Head of caudate nucleus (tissue), 42 donors: Measurements from ENCODE around the gene F5.
"Not testable (repeated sequence)": the region's sequence is repeated elsewhere in the genome, so short reads cannot be mapped to it uniquely, and the experiment has no call there.

ENCODE experiments used
- DNase-seq, 42 donors: peaks; one replicate each; pipeline versions ENCODE4 v3.0.0 to v3.0.0-alpha.2; 2020 to 2021; ENCODE audit warnings: mixed read lengths in 7 of 42
- intact Hi-C: fragments of 100-400 bp; cut with DNase I; formaldehyde crosslinking; loops from one replicate; pipeline ENCODE4 v1.15.0; 2022

Gene F5

DNA sequence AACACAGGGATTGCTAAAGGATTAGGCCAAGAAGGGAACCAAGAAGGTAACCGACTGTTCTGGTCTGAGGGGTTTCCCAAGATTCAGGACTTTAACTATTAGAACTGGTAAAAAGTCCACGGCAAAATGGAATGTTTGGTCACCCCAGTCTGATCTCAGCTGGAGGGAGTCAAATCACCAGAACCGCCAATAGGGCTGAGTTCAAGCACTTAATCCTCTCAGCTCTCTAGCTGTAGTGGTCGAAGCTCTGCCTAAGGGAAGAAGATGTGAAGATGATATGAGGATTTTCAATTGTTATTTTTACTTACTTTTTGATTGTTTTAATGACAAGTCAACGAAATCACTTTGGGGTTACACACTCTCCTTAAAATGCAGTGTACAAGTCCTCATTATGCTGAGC lies 29.1 kb downstream of the F5 start:
- DNase-seq = no peak
- intact Hi-C loops = no loop called here

DNA sequence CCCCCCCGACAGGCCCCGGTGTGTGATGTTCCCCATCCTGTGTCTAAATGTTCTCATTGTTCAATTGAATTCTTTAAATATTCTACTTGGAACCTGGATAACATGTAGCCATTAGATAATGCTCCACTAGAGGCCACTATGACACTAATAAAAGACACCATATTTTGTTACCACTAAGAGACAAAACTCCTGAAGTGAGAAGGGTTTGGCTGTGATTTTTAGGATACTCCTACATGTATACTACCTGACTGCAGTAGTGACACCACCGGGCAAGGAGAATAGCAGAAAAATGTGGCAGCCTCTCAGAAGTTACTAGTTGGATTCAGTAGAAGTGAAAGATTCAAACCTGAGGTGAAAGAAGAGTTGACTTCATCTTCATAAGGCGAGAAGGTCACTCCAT lies 36.0 kb downstream of the F5 start:
- intact Hi-C loops = no loop called here
- peak in 1 of 42 donors; percentile 4 for DNase-seq

DNA sequence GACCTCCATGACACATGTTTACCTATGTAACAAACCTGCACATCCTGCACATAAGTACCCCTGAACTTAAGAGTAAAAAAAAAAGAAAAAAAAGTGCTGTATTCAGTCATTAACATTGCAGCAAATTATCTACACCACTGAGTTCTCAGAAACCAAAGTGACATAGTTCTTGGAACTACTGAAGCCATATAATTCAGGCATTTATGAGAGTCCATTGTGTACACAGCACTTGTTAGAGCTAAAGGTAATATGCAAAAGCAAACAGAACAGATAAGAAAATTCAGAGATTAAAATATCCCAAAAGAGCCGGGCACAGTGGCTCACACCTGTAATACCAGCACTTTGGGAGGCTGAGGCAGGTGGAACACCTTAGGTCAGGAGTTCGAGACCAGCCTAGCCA lies 38.0 kb downstream of the F5 start:
- no peak for DNase-seq
- intact Hi-C loops = loop anchor here (5.0 kb wide), 1 partner anchor 81 kb away; no protein-coding TSS in a partner anchor

DNA sequence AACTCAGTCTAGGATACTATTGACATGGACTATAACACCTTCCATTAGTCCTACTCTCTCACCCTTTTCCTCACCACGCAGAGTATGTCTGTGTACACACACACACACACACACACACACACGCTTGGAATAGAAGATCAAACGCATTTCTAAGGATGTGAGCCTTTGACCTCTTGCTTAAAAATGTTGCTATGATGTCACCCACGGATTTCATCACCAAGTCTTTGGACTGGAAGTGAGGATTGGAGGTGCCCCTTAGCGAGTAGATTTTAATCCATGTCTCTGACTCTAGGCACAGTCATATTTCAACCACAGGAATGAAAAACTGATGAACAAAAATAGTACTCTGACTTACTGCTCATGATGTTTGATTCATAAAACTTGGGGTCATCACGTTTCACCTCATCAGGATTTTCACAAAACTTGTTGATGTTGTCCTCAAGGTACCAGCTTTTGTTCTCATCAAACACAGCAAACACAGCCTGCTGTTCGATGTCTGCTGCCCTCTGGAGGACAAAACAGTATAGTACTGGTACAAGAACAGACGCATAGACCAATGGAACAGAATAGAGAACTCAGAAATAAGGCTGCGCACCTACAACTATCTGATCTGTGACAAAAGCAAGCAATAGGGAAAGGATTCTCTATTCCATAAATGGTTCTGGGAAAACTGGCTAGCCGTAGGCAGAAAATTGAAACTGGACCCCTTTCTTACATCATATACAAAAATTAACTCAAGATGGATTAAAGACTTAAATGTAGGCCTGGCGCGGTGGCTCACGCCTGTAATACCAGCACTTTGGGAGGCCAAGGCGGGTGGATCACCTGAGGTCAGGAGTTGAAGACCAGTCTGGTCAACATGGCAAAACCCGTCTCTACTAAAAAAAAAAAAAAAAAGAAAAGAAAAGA lies 39.9 kb downstream of the F5 start:
- DNase-seq = peak; percentile 18 to 87 (median 62)
- intact Hi-C loops = loop anchor here (5.0 kb wide), 1 partner anchor 79 kb away; no protein-coding TSS in a partner anchor

DNA sequence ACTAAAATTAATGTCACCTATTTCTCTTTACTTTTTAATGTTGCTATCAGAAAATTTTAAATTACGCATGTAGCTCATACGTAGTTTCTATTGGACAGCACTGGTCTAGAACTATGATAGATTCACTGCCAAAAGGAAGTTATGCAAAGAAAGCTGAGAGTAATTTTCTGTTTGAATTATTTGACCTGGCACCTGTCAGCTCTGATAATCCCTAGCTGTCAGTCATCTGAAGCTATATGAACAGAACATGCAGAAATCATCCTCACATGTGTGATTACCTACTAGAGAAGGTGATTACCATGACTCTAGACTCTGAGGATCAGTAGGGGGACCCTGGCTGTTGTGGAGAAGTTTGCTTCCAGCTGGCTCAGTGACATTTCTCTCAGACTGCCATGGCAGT lies 40.8 kb downstream of the F5 start:
- no peak for DNase-seq
- intact Hi-C loops = loop anchor here (5.0 kb wide), 1 partner anchor 78 kb away; no protein-coding TSS in a partner anchor

DNA sequence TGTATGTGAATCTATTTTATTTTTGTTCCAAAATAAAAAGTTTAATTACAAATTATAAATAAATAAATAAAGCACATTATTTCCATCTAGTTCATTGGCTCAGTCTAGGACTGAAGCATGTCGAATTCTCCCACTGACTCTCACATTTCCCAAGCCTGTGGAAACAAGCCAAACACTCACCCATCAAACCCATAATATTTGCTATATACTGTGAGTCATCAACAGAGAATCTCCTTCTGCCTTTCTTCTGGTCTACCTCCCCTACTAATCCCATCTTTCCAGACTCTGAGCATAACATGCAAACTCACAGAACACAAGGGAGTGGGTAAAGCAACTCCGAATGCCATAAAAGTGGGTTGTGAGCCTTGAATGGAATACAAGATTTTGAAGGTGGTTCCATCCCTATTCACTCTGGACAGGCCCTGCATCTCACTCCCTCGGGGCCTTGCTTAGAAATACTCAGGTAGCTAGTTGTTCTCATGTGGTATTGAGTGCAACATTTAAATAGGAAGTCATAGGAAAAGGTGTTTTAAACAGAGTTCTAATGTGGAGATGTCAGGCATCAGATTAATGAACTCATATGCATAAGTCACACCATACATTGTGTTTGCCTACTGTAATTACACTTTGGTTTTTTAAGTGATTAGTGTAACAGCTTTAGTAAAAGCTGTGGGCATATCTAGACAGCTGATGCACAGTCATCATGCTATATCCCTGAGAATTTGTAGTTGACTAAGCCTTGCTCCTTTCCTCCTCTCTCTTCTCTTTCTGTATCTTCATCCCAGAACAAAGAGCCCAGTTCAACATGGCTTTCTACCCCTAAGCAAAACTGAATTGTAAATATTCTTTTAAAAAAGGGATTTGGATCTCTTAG lies 47.0 kb downstream of the F5 start:
- DNase-seq = no peak
- intact Hi-C loops = no loop called here

DNA sequence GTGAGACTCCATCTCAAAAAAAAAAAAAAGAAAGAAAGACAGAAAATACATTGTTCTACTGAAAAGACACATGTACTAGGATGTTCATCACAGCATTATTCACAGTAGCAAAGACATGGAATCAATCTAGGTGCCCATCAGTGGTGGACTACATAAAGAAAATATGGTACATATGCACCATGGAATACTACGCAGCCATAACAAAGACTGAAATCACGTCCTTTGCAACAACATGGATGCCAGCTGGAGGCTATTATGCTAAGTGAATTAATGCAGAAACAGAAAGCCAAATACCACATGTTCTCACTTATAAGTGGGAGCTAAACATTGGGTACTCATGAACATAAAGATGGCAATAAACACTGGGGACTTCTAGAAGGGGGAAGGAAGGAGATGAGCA lies 51.6 kb downstream of the F5 start:
- no peak for DNase-seq
- intact Hi-C loops = no loop called here

DNA sequence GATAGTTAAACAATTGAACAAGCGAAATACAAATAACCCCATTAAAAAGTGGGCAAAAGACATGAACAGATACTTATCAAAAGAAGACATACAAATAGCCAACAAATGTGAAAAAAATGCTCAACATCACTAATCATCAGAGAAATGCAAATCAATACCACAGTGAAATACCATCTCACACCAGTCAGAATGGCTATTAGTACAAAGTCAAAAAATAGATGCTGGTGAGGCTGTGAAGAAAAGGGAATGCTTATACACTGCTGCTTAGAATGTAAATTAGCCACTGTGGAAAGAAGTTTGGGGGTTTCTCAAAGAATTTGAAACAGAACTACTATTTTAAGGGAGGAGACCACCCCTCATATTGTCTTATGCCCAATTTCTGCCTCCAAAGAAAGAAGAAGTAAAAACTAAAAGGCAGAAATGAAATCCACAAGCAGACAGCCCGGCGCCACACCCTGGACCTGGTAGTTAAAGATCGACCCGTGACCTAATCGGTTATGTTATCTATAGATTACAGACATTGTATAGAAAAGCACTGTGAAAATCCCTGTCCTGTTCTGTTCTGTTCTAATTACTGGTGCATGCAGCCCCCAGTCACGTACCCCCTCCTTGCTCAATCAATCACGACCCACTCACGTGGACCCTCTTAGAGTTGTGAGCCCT lies 52.6 kb downstream of the F5 start:
- intact Hi-C loops, DNase-seq: not testable (repeated sequence)

DNA sequence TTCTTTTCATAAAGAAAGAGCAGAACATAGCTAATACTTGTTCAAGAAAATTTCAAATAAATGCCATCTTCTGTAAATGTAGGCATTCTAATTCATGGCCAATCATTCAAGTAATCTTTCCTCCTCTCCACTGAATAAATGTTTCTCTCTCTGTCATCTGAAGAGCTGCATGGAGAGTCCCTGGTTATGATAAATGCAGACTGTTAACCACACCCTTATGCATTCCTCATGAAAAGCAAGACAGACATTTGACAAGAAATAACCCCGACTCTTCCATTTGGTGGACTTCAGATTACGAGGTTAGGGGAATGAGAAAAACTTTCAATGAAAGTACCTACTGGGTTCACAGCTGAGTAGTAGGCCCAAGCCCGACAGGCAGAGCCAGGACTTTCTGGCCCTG lies 55.8 kb downstream of the F5 start:
- DNase-seq = no peak
- intact Hi-C loops = no loop called here

DNA sequence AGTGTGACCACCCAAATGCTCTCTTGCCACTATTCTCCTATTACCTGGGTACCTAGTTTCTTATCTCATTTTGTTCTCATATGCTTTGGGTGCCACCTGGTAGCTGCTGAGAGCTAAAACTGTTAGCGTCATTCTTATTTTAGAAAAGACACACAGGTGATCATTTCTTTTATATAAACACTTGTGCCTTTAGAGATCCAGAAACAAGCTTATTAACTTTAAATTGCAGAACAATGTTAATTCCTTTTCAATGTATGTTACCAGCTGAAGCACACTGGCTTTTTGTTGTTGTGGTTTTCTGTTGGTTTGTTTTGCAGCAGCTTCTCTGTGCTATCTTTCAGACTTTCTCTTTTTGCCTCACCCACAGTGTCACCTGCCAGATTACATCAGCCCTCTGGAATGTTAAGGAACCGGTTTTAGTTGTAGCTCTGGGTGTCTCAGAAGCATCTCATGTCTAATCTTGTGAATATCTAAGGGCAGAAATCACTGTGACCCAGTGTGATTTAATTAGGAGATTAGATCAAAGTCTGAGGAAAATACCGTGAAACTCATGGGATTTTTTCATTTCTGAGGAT lies 57.1 kb downstream of the F5 start:
- intact Hi-C loops = no loop called here

DNA sequence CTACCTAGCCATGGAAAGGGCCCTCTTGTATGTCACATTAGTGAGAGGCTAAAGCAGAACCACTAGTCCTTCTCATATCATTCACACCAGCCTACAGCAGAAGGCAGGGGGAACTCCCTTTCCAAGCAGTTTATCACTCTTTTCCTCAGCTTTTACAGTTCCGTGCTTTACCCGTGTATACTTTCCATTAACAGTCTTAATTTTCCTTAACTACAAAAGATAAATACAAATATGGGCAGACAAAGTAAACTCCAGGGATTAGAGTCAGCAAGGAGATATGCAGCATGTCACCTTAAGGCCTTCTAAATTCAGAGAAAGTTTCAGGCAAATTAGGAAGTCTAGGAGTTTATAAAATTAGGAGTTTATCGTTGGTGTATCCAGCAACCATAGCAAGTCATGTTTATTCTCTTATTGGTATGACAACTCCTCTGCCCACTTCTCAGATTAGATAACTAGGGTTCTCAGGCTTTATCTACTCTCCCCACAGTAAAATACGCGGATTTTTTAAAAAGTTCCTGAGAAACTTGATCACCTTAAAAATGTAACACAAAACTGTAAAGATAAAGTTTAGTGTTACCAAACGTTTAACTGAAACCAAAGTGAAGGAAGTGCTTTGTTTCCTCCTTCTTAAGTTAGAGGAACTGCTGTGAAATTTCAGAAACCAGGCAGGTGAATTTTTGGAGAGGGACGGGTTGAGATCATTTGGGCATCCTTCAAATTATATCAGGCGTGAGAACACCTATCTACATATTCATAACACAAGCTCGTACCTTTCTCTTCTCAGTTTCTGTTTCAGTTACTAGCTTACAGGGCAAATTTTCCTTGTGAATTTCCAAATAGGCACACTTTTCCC lies 57.8 kb downstream of the F5 start:
- intact Hi-C loops = no loop called here
- no peak for DNase-seq

More for the DNA sequence above, 57.1 kb downstream of the F5 start:
- no peak for DNase-seq

DNA sequence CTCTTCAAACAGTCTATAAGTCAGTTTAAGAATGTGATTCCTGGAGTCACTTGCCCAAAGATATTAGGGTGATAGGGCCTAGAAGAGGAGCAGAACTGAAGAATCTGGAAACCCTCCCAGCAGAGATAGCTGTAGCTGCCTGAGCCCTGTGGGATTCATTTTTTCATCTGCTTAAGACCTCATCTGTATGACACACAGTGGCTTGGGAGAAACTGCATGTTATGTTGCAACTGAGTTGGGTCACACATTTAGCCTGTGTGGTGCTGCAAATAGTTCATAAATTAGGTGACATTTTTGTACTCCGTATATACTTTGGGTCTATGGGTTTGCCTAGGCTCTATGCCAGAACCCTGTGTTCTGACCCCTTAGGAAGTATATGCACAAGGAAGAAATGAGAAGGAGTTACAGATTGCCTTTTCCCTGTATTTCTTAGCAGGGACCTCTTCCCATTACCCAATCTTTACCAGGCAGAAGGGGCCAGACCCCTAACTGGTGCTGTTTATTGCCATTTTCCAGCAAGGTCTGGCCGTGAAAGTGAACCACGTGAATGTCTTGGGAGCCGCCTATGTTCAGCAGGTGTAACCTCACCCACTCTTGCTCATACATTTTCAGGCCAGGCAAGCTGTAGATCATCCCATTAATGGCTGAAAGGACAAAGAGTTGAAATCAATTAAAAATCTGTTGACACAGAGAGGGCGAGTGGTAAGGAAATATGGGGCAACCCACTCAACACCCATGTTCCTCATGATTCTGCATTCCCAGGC lies 58.6 kb downstream of the F5 start:
- DNase-seq = no peak
- intact Hi-C loops = no loop called here

DNA sequence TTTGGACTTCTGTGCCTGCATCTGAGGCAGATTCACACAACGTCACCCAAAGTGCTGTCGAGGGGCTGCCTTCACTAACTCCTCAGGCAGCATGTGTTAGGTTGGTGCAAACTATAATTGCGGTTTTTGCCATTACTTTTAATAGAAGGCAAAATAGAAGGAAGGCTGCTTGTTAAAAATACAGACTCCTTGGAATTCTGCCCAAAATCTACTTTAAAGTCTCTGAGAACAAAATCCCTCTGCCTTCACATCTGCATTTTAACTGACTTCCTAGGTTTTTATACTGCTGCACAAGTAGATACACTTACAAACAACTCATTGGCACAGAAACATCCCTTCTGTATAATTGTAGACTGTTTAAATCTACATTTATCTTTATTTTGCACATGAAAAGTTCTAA lies 59.3 kb downstream of the F5 start:
- intact Hi-C loops = no loop called here
- DNase-seq = no peak

DNA sequence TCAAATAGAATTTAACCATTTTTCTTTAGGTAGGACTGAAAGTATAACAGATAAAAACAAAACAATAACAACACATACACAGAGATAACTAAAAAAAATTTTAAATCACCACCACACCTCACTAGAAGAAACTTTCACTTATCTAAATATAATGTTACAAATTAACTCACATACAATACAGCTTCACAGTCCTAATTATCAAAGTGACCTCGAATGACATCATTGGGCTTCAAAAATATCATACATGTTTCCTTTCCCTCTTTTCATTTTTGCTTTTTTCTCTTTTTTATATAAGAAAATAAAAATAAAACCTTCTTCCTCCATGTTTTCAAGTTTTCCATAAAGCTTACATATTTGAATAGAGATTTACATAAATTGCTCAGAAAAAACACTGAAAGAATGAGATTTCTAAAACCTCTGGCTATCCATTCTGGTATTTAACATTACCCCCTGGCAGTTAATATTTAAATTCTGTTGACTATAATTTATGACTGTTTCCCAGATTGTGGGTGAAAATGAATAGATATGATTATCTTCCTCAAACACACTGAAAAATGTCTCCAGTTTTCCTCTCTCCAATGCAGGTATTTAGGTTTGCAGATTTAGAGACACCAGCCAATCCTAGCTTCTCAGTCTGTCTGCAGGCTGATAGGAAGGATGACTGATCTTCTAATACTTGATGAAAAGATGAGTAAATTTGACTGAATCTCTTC lies 60.0 kb downstream of the F5 start:
- intact Hi-C loops = no loop called here
- DNase-seq = no peak

DNA sequence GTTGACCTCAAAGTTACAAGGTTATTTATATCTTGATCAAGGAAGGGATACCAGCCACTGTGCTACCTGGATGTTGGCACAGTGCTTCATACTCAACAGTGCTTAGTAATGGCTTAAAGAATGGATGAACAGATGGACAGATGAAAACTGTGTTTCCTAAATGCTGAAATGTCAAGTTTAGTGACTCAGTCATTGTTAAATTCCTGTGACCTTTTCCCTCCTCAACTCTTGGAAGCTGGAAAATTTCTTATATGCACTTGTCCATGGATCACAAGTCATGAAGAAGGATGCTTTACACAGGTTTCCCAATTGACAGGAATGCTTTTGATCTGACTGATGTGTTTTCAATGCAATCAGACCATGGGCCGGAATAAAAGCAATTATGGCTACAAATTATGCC lies 60.9 kb downstream of the F5 start:
- no peak for DNase-seq
- intact Hi-C loops = no loop called here

DNA sequence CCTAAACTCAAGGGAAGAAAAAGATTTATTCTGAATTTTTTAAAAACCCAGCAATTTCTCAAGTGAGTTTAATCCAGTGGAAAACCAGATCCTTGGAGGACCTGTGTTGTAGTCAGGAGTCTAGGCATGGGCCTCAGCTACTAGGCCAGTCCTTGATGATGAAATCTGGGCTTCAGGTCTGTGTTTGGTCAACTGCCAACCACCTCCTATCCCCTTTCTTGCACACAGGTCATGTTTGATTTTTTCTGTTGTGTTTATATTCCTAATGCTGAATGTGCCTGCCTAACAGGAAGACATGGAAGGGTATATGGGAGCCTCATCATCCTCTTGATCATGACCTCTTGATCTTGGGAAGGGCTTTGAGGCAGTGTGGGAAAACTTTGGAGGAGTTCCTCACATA lies 62.4 kb downstream of the F5 start:
- no peak for DNase-seq
- intact Hi-C loops = no loop called here

DNA sequence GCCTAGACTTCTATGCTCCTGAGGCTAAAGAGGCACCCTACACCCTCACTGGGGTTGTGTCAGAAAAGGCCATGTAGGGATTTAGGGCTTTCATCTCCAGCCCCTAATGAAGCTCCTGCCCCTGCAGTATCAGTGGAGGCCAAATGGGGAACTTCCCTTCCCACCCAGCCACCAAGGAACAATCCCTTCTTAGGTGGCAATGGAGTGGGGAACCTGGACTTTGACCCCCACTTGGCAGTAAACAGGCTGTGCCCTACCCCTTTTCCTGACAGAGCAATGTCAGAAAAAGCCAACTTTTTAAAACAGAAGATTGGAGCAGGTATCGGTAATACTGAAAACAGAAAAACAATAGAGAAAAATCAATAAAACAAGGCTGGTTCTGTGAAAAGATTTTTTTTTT lies 65.1 kb downstream of the F5 start:
- intact Hi-C loops = no loop called here
- DNase-seq = no peak
